ENCODE measurements around the gene RAD51B. TPM values are rescaled to one million over a fixed set of nuclear protein-coding genes. Genes with fewer than 3 reads are reported as not detected.

The RAD51B gene
- polyA plus RNA-seq, 1 donor (not counting 4 experiments of a cell fraction or from before 2014, with no cell fraction given), result 13.3 TPM

DNA sequence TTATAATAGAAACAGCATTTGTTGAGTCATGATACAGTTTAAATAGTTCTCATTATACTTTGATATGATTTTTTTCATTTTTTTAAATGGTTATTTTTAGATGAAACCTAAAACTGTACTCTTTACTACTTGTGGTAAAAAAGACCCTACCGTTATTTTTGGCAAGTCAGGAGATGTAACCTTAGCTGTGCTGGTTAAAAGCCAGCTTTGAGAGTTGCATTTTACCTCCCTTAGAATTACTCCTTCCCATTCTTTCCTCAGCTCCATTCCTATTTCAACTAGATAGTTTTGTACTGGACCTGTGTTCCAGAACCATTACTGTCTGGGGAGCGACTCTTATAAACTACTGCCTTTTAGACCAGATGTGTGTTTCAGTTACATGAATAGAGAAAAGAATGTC, 92.0 kb downstream of the RAD51B start:
- TF ChIP-seq EZH2 (IDR thresholded peaks at IDR 0.05; ENCODE audit: low read length) (no peak), CTCF (optimal IDR thresholded peaks at IDR 0.05 in 1 of 3, IDR thresholded peaks at IDR 0.05 in 1 of 3, conservative IDR thresholded peaks at IDR 0.05 in 1 of 3; ENCODE audit: extremely low read depth in 1 of 3, insufficient read depth in 2 of 3, low read length in 3 of 3) (no peak)
- DNase-seq (ENCODE audit: low read depth, low spot score) (no peak), FAIRE-seq (no peak)
- Histone ChIP-seq H3K9me1 (ENCODE audit: control insufficient read depth, extremely low read depth, insufficient read depth, low read length) (no peaks in the 10 kb centered on the region), H3K36me3 (ENCODE audit: control insufficient read depth in 2 of 2, extremely low read depth in 1 of 2, insufficient read depth in 2 of 2, low read length in 2 of 2) (no peaks in the 10 kb centered on the region), H4K20me1 (ENCODE audit: control insufficient read depth, extremely low read depth, insufficient read depth, low read length) (no peaks in the 10 kb centered on the region), H3K27ac (ENCODE audit: control insufficient read depth, insufficient read depth, low read length) (no peak overlapping the region), H2AFZ (ENCODE audit: control insufficient read depth, low read length) (no peak overlapping the region), H3K4me3 (ENCODE audit: control insufficient read depth in 2 of 3, extremely low read depth in 1 of 3, insufficient read depth in 2 of 3, low read depth in 1 of 3, low read length in 3 of 3) (no peak overlapping the region), H3K4me1 (ENCODE audit: control insufficient read depth, extremely low read depth, insufficient read depth, low read length) (no peaks in the 10 kb centered on the region), H3K27me3 (ENCODE audit: control insufficient read depth, extremely low read depth, insufficient read depth, low read length) (no peaks in the 10 kb centered on the region), H3K9me3 (ENCODE audit: control insufficient read depth, low read depth, low read length) (no peaks in the 10 kb centered on the region), H3K79me2 (ENCODE audit: control insufficient read depth, insufficient read depth, low read length) (no peaks in the 10 kb centered on the region), H3K4me2 (ENCODE audit: control insufficient read depth, extremely low read depth, insufficient read depth, low read depth, low read length) (no peak overlapping the region), H3K9ac (ENCODE audit: control insufficient read depth, extremely low read depth, insufficient read depth, low read length) (no peak overlapping the region)
- dilution Hi-C loops (cut with MboI; ENCODE audit: extremely low pct_ligation_motif_present, low sequenced_read_pairs), result no loop called here

- dilution Hi-C loops (cut with MboI; ENCODE audit: extremely low pct_ligation_motif_present, low sequenced_read_pairs), result no loop called here
- Histone ChIP-seq H3K79me2 (ENCODE audit: control insufficient read depth, insufficient read depth, low read length) (no peaks in the 10 kb centered on the region), H3K27ac (ENCODE audit: control insufficient read depth, insufficient read depth, low read length) (no peak overlapping the region), H4K20me1 (ENCODE audit: control insufficient read depth, extremely low read depth, insufficient read depth, low read length) (no peaks in the 10 kb centered on the region), H3K27me3 (ENCODE audit: control insufficient read depth, extremely low read depth, insufficient read depth, low read length) (no peaks in the 10 kb centered on the region), H3K9ac (ENCODE audit: control insufficient read depth, extremely low read depth, insufficient read depth, low read length) (no peak overlapping the region), H3K4me3 (ENCODE audit: control insufficient read depth in 2 of 3, extremely low read depth in 1 of 3, insufficient read depth in 2 of 3, low read depth in 1 of 3, low read length in 3 of 3) (no peak overlapping the region), H3K36me3 (ENCODE audit: control insufficient read depth in 2 of 2, extremely low read depth in 1 of 2, insufficient read depth in 2 of 2, low read length in 2 of 2) (no peaks in the 10 kb centered on the region), H3K9me3 (ENCODE audit: control insufficient read depth, low read depth, low read length) (no peaks in the 10 kb centered on the region), H3K9me1 (ENCODE audit: control insufficient read depth, extremely low read depth, insufficient read depth, low read length) (no peaks in the 10 kb centered on the region), H2AFZ (ENCODE audit: control insufficient read depth, low read length) (no peak overlapping the region), H3K4me2 (ENCODE audit: control insufficient read depth, extremely low read depth, insufficient read depth, low read depth, low read length) (no peak overlapping the region), H3K4me1 (ENCODE audit: control insufficient read depth, extremely low read depth, insufficient read depth, low read length) (no peaks in the 10 kb centered on the region)
- FAIRE-seq (no peak), DNase-seq (ENCODE audit: low read depth, low spot score) (no peak)
- TF ChIP-seq EZH2 (IDR thresholded peaks at IDR 0.05; ENCODE audit: low read length), result no peak
- TF ChIP-seq CTCF (optimal IDR thresholded peaks at IDR 0.05 in 1 of 3, IDR thresholded peaks at IDR 0.05 in 1 of 3, conservative IDR thresholded peaks at IDR 0.05 in 1 of 3; ENCODE audit: extremely low read depth in 1 of 3, insufficient read depth in 2 of 3, low read length in 3 of 3), result no peak
These were observed 96.9 kb downstream of the RAD51B start for GRCh38 chr14:67916430-67916829.

Data from keratinocyte (primary cell).